Vagina (tissue), 2 donors: Measurements from ENCODE around the gene LANCL2.

Source experiments
- POLR2A ChIP-seq, 2 donors: fragments of 450-650 bp; IDR thresholded peaks; one replicate each; pipeline ENCODE4 v1.6.1; 2017; ENCODE audit warnings: antibody characterized with exemption in 2 of 2, mild to moderate bottlenecking in 2 of 2, moderate library complexity in 2 of 2
- TF ChIP-seq, protein P1 (sequence below), 3 experiments: fragments of 450-650 bp in 2 of 3; fragments of 200-600 bp in 1 of 3; sonication (generic) in 1 of 3; IDR thresholded peaks; one replicate each; pipeline ENCODE4 v1.5.1; 2017 to 2019; ENCODE audit warnings: antibody characterized with exemption in 3 of 3, mild to moderate bottlenecking in 2 of 3, moderate library complexity in 2 of 3

DNA sequence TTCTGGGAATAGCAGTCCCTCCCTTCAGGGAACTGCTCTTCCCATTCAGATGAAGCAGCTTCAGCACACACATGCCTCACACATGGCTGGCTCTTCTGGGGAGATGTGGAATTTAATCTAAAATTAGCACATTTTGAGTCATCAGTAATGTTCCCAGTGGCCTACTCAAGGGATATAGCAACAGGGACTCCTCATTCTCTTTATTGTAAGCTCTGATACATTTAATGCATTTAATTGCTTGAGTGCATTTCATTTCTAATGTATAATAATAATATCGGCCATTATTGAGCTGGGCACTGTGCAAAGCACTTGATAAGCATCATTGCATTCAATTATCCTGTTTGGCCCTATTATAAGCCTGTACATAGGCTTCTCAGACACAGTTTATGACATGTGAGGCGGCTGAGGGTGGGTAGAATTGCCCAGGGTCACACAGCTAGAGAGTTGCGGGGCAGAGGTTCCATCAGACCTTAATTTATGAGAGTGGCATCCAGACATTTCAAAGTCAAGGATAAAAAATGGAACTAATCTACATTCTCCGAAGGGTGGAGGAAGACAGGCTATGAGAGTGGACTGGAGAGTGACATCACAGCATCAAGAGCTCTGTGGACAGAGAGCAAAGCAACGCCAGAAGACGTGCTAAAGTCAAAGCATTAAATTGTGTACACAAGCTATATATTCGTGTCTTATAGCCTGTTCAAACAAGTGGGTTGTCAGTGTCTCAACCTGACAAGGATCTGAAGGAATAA lies 76.8 kb downstream of the LANCL2 start:
- TF ChIP-seq POLR2A (IDR thresholded peaks at IDR 0.05): no peak
- TF ChIP-seq, protein P1, sequence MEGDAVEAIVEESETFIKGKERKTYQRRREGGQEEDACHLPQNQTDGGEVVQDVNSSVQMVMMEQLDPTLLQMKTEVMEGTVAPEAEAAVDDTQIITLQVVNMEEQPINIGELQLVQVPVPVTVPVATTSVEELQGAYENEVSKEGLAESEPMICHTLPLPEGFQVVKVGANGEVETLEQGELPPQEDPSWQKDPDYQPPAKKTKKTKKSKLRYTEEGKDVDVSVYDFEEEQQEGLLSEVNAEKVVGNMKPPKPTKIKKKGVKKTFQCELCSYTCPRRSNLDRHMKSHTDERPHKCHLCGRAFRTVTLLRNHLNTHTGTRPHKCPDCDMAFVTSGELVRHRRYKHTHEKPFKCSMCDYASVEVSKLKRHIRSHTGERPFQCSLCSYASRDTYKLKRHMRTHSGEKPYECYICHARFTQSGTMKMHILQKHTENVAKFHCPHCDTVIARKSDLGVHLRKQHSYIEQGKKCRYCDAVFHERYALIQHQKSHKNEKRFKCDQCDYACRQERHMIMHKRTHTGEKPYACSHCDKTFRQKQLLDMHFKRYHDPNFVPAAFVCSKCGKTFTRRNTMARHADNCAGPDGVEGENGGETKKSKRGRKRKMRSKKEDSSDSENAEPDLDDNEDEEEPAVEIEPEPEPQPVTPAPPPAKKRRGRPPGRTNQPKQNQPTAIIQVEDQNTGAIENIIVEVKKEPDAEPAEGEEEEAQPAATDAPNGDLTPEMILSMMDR (IDR thresholded peaks at IDR 0.05): no peak
